WTC11 (cell line): ENCODE results near the gene MRPL28. TPM values are rescaled to one million over a fixed set of nuclear protein-coding genes. Genes with fewer than 3 reads are reported as not detected.

Source experiments
- ATAC-seq: fragments of 200-7000 bp; cut with Tn5 transposase; 2 replicates; pipeline ENCODE4 v1.10.0; 2021; ENCODE audit warnings: mild to moderate bottlenecking, moderate library complexity
- CTCF ChIA-PET: fragments of 300-600 bp; sonication (Branson Sonifier 250); formaldehyde crosslinking; loops from one replicate; lab custom pipeline; 2021; ENCODE audit warnings: antibody characterized with exemption; lab: Charles Lee
- POLR2A ChIA-PET: fragments of 350-600 bp; sonication (Branson Sonifier 250); formaldehyde crosslinking; loops from one replicate; lab custom pipeline; 2021; ENCODE audit warnings: antibody characterized with exemption; lab: Charles Lee
- DNase-seq: peaks from one replicate; pipeline ENCODE4 v3.0.0; 2021; ENCODE audit warnings: low spot score
- H3K27ac Mint-ChIP-seq: 2 replicates; pipeline ENCODE4 v1.8.0; 2021; ENCODE audit warnings: mixed read lengths
- H3K27me3 Mint-ChIP-seq: 2 replicates; pipeline ENCODE4 v1.8.0; 2021; ENCODE audit warnings: low read depth, mild to moderate bottlenecking, moderate library complexity, mixed read lengths
- H3K36me3 Mint-ChIP-seq: 2 replicates; pipeline ENCODE4 v1.8.0; 2021; ENCODE audit warnings: mixed read lengths
- H3K4me1 Mint-ChIP-seq: 2 replicates; pipeline ENCODE4 v1.8.0; 2022; ENCODE audit warnings: mixed read lengths
- H3K4me3 Mint-ChIP-seq: 2 replicates; pipeline ENCODE4 v1.8.0; 2021; ENCODE audit warnings: mild to moderate bottlenecking, moderate library complexity, mixed read lengths
- H3K9me3 Mint-ChIP-seq: 2 replicates; pipeline ENCODE4 v1.8.0; 2021; ENCODE audit warnings: mixed read lengths
- AR ChIP-seq: fragments of 250-450 bp; sonication (Bioruptor Pico); IDR thresholded peaks from 2 replicates; pipeline ENCODE4 v1.9.0; 2021; ENCODE audit warnings: mild to moderate bottlenecking
- ERG ChIP-seq: fragments of 250-450 bp; sonication (Bioruptor Pico); IDR thresholded peaks from 2 replicates; pipeline ENCODE4 v1.8.0; 2021; ENCODE audit warnings: mild to moderate bottlenecking
- FOXK1 ChIP-seq: sonication (generic); formaldehyde crosslinking; IDR thresholded peaks from 2 replicates; pipeline ENCODE4 v1.8.0; 2022; ENCODE audit warnings: mild to moderate bottlenecking, moderate library complexity, missing genetic modification reagents
- HMGA2 ChIP-seq: fragments of 250-450 bp; sonication (Bioruptor Pico); IDR thresholded peaks from 2 replicates; pipeline ENCODE4 v1.4.0; 2021; ENCODE audit warnings: mild to moderate bottlenecking, moderate library complexity
- IRF2 ChIP-seq: sonication (generic); formaldehyde crosslinking; IDR thresholded peaks from 2 replicates; pipeline ENCODE4 v1.8.0; 2022; ENCODE audit warnings: low read depth, missing genetic modification reagents, borderline replicate concordance
- KAT7 ChIP-seq: sonication (generic); formaldehyde crosslinking; IDR thresholded peaks from 2 replicates; pipeline ENCODE4 v1.8.1; 2023; ENCODE audit warnings: missing genetic modification reagents, mild to moderate bottlenecking, borderline replicate concordance
- MXD4 ChIP-seq: fragments of 250-450 bp; sonication (Bioruptor Pico); IDR thresholded peaks from 2 replicates; pipeline ENCODE4 v1.8.0; 2021; ENCODE audit warnings: mild to moderate bottlenecking, moderate library complexity, borderline replicate concordance
- NFE2L1 ChIP-seq: sonication (generic); formaldehyde crosslinking; IDR thresholded peaks from 2 replicates; pipeline ENCODE4 v1.8.1; 2023; ENCODE audit warnings: missing genetic modification reagents
- PRRX2 ChIP-seq: fragments of 250-450 bp; sonication (Bioruptor Pico); IDR thresholded peaks from 2 replicates; pipeline ENCODE4 v1.8.0; 2021; ENCODE audit warnings: mild to moderate bottlenecking
- SP1 ChIP-seq: sonication (generic); formaldehyde crosslinking; conservative IDR thresholded peaks from 2 replicates; pipeline ENCODE4 v1.8.1; 2022; ENCODE audit warnings: missing genetic modification reagents
- TP53 ChIP-seq: sonication (generic); formaldehyde crosslinking; IDR thresholded peaks from 2 replicates; pipeline ENCODE4 v1.8.1; 2023; ENCODE audit warnings: mild to moderate bottlenecking, missing genetic modification reagents
- ZNF232 ChIP-seq: sonication (generic); formaldehyde crosslinking; IDR thresholded peaks from 2 replicates; pipeline ENCODE4 v1.8.0; 2022; ENCODE audit warnings: mild to moderate bottlenecking, missing genetic modification reagents
- ZNF396 ChIP-seq: fragments of 250-450 bp; sonication (Bioruptor Pico); IDR thresholded peaks from 2 replicates; pipeline ENCODE4 v1.8.0; 2021; ENCODE audit warnings: mild to moderate bottlenecking, moderate library complexity, borderline replicate concordance
- ZNF532 ChIP-seq: fragments of 250-450 bp; sonication (Bioruptor Pico); IDR thresholded peaks from 2 replicates; pipeline ENCODE4 v1.9.0; 2021; ENCODE audit warnings: mild to moderate bottlenecking, borderline replicate concordance
- total RNA-seq: library from RNA; stranded (reverse); gene quantifications from 3 replicates; pipeline ENCODE4 v1.2.3, GENCODE V29; 2021
- TF ChIP-seq, protein P1 (sequence below): fragments of 250-450 bp; sonication (Bioruptor Pico); IDR thresholded peaks from 2 replicates; pipeline ENCODE4 v2.1.2; 2022; ENCODE audit warnings: mild to moderate bottlenecking, moderate library complexity
- TF ChIP-seq, protein P2 (sequence below): sonication (generic); formaldehyde crosslinking; IDR thresholded peaks from 2 replicates; pipeline ENCODE4 v1.8.0; 2022; ENCODE audit warnings: missing genetic modification reagents
- TF ChIP-seq, protein P3 (sequence below): fragments of 250-450 bp; sonication (Bioruptor Pico); IDR thresholded peaks from 2 replicates; pipeline ENCODE4 v1.9.0; 2021; ENCODE audit warnings: moderate library complexity, mild to moderate bottlenecking, inconsistent platforms, borderline replicate concordance

MRPL28 gene
- total RNA-seq, 1 experiment from 2014 or later: 119 TPM

DNA sequence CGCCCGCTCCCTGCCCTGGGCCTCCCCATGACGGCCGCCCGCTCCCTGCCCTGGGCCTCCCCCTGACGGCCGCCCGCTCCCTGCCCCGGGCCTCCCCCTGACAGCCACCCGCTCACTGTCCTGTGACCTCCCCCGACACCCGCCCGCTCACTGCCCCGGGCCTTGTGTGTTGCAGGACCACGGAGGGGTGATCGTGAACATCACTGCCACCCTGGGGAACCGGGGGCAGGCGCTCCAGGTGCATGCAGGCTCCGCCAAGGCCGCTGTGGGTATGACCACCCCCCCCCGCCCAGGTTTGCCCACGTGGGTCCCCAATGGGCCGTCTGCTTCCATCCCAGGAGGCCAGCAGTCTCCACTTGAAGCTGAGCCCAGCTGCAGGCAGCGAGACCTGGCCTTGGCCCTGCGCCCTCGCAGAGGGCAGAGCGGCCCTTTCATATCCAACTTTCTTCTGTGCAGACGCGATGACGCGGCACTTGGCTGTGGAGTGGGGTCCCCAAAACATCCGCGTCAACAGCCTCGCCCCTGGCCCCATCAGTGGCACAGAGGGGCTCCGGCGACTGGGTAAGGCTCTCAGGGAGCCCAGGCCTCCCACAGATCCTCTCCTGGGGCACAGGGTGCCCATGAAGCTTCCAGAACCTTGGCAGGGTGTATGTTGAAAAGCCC, 40.3 kb upstream of the MRPL28 start:
- CTCF ChIA-PET: no interaction called here
- H3K27ac Mint-ChIP-seq: no peak overlapping the region

DNA sequence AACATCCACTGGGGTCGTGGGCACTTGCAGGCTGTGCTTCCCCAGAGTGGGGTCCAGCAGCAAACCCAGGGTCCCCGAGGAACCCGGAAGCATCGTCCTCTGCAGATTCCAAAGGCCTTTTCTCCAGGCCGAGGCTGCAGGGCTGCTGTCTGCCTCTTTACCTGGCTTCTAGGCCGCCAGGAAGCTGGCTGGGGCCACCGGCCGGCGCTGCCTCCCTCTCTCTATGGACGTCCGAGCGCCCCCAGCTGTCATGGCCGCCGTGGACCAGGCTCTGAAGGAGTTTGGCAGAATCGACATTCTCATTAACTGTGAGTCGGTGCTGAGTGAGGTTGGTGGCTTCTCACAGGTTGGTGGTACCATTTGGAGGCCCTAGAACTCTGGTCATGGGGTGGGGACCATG, 36.9 kb upstream of the MRPL28 start:
- Mint-ChIP-seq H3K4me1 (no peaks in the 10 kb centered on the region), H3K9me3 (no peaks in the 10 kb centered on the region), H3K36me3 (peaks cover 6% of the 10 kb centered on the region; the same call in 1 of the 2 replicates), H3K4me3 (no peak overlapping the region), H3K27ac (no peak overlapping the region), H3K27me3 (no peaks in the 10 kb centered on the region)
- POLR2A ChIA-PET: no interaction called here
- TF ChIP-seq, protein P1, sequence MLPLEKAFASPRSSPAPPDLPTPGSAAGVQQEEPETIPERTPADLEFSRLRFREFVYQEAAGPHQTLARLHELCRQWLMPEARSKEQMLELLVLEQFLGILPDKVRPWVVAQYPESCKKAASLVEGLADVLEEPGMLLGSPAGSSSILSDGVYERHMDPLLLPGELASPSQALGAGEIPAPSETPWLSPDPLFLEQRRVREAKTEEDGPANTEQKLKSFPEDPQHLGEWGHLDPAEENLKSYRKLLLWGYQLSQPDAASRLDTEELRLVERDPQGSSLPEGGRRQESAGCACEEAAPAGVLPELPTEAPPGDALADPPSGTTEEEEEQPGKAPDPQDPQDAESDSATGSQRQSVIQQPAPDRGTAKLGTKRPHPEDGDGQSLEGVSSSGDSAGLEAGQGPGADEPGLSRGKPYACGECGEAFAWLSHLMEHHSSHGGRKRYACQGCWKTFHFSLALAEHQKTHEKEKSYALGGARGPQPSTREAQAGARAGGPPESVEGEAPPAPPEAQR (CRISPR knock-in tag): no peak
- no peak for TF ChIP-seq ZNF532
- TF ChIP-seq, protein P2, sequence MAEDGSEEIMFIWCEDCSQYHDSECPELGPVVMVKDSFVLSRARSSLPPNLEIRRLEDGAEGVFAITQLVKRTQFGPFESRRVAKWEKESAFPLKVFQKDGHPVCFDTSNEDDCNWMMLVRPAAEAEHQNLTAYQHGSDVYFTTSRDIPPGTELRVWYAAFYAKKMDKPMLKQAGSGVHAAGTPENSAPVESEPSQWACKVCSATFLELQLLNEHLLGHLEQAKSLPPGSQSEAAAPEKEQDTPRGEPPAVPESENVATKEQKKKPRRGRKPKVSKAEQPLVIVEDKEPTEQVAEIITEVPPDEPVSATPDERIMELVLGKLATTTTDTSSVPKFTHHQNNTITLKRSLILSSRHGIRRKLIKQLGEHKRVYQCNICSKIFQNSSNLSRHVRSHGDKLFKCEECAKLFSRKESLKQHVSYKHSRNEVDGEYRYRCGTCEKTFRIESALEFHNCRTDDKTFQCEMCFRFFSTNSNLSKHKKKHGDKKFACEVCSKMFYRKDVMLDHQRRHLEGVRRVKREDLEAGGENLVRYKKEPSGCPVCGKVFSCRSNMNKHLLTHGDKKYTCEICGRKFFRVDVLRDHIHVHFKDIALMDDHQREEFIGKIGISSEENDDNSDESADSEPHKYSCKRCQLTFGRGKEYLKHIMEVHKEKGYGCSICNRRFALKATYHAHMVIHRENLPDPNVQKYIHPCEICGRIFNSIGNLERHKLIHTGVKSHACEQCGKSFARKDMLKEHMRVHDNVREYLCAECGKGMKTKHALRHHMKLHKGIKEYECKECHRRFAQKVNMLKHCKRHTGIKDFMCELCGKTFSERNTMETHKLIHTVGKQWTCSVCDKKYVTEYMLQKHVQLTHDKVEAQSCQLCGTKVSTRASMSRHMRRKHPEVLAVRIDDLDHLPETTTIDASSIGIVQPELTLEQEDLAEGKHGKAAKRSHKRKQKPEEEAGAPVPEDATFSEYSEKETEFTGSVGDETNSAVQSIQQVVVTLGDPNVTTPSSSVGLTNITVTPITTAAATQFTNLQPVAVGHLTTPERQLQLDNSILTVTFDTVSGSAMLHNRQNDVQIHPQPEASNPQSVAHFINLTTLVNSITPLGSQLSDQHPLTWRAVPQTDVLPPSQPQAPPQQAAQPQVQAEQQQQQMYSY (CRISPR knock-in tag): no peak
- TF ChIP-seq, protein P3, sequence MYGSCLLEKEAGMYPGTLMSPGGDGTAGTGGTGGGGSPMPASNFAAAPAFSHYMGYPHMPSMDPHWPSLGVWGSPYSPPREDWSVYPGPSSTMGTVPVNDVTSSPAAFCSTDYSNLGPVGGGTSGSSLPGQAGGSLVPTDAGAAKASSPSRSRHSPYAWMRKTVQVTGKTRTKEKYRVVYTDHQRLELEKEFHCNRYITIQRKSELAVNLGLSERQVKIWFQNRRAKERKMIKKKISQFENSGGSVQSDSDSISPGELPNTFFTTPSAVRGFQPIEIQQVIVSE (CRISPR knock-in tag): no peak
- TF ChIP-seq TP53 (CRISPR knock-in tag): no peak
- no peak for TF ChIP-seq ZNF396 (CRISPR knock-in tag)
- no peak for TF ChIP-seq IRF2
- TF ChIP-seq ZNF232 (CRISPR knock-in tag): no peak
- TF ChIP-seq AR: no peak
- TF ChIP-seq HMGA2 (CRISPR knock-in tag): no peak
- TF ChIP-seq MXD4: no peak
- no peak for TF ChIP-seq SP1 (CRISPR knock-in tag)
- DNase-seq: no peak
- ATAC-seq: peak; percentile 38
- CTCF ChIA-PET: interaction anchor here (1.1 to 1.3 kb wide), 2 partner anchors 9 to 80 kb away, joined by 3 to 5 read pairs; no protein-coding TSS in a partner anchor

More for the DNA sequence above, 40.3 kb upstream of the MRPL28 start:
- POLR2A ChIA-PET: interaction anchor here (0.6 kb wide), 1 partner anchor 326 kb away, joined by 7 read pairs; no protein-coding TSS in a partner anchor
- TF ChIP-seq NFE2L1 (CRISPR knock-in tag) (no peak), IRF2 (no peak), ERG (CRISPR knock-in tag) (no peak), KAT7 (CRISPR knock-in tag) (no peak), ZNF396 (CRISPR knock-in tag) (no peak), PRRX2 (CRISPR knock-in tag) (no peak), FOXK1 (CRISPR knock-in tag) (no peak)
- TF ChIP-seq, protein P3 (CRISPR knock-in tag): no peak
- peaks cover 6% of the 10 kb centered on the region; the same call in 1 of the 2 replicates for H3K36me3 Mint-ChIP-seq
- no peak overlapping the region for H3K4me3 Mint-ChIP-seq
- no peaks in the 10 kb centered on the region for H3K27me3 Mint-ChIP-seq
- ATAC-seq (no peak), DNase-seq (no peak)
- no peaks in the 10 kb centered on the region for H3K9me3 Mint-ChIP-seq
- H3K4me1 Mint-ChIP-seq: no peaks in the 10 kb centered on the region
